GM12878 (cell line): ENCODE measurements around the gene GOT2. TPM values are rescaled to one million over a fixed set of nuclear protein-coding genes. Genes with fewer than 3 reads are reported as not detected.

Source experiments
- ATAC-seq: fragments of 200-7000 bp; cut with Tn5 transposase; 3 replicates; pipeline ENCODE4 v1.9.1; 2020; ENCODE audit warnings: mild to moderate bottlenecking, moderate library complexity
- BruUV-seq: library from RNA; stranded (reverse); fragments of 400-500 nt; replicated peaks from 2 replicates; lab custom pipeline; 2021; lab: Mats Ljungman, UMichigan
- CTCF ChIA-PET: fragments of 300-600 bp; sonication (Branson Sonifier 250); formaldehyde crosslinking; extraction: SDS; loops from one replicate; lab custom pipeline; 2021; ENCODE audit warnings: inconsistent platforms; lab: Yijun Ruan, JAX
- POLR2A ChIA-PET: fragments of 350-600 bp; formaldehyde crosslinking; extraction: SDS; loops from one replicate; lab custom pipeline; 2021; ENCODE audit warnings: inconsistent platforms; lab: Charles Lee
- RAD21 ChIA-PET: fragments of 300-600 bp; sonication (Branson Sonifier 250); formaldehyde crosslinking; loops from one replicate; lab custom pipeline; 2023; ENCODE audit warnings: antibody characterized with exemption; ENCODE audit not compliant: unreplicated experiment; lab: Charles Lee
- SMC1A ChIA-PET: fragments of 300-600 bp; sonication (Branson Sonifier 250); formaldehyde crosslinking; loops from one replicate; lab custom pipeline; 2023; ENCODE audit not compliant: unreplicated experiment, uncharacterized antibody; lab: Charles Lee
- DNase-seq: peaks from one replicate; pipeline ENCODE4 v3.0.0-alpha.2; 2011; ENCODE audit warnings: low read depth, low spot score
- FAIRE-seq: peaks from 3 replicates; lab custom pipeline; 2011; peaks lifted over from hg19 to GRCh38; lab: Jason Lieb, UNC
- H2AFZ ChIP-seq: 2 replicates; pipeline ENCODE4 v1.6.0; 2011; ENCODE audit warnings: low read depth, low read length, control low read depth; ENCODE audit not compliant: control insufficient read depth
- H3K27ac ChIP-seq: 2 replicates; pipeline ENCODE4 v1.5.1; 2011; ENCODE audit warnings: control low read depth; ENCODE audit not compliant: control insufficient read depth, insufficient read depth
- H3K27me3 ChIP-seq, 2 experiments: replicated peaks in 1 of 2; 2 replicates each; pipeline versions ENCODE4 v1.6.0 to v1.6.1; 2011; ENCODE audit warnings: low read length in 1 of 2; ENCODE audit not compliant: control insufficient read depth in 2 of 2, insufficient read depth in 2 of 2
- H3K36me3 ChIP-seq, 2 experiments: 2 replicates each; pipeline ENCODE4 v1.5.1; 2011; ENCODE audit warnings: low read length in 1 of 2; ENCODE audit not compliant: control insufficient read depth in 2 of 2, insufficient read depth in 2 of 2
- H3K4me1 ChIP-seq: 2 replicates; pipeline ENCODE4 v1.6.1; 2011; ENCODE audit warnings: mild to moderate bottlenecking, low read length, moderate library complexity, mixed read lengths; ENCODE audit not compliant: control insufficient read depth, insufficient read depth
- H3K4me2 ChIP-seq: 2 replicates; pipeline ENCODE4 v1.6.0; 2011; ENCODE audit warnings: control low read depth; ENCODE audit not compliant: control insufficient read depth, insufficient read depth
- H3K4me3 ChIP-seq: fragments of 200-600 bp; sonication (generic); 2 replicates; pipeline ENCODE4 v1.5.1; 2016
- H3K79me2 ChIP-seq: 2 replicates; pipeline ENCODE4 v1.6.0; 2011; ENCODE audit warnings: low read length; ENCODE audit not compliant: control insufficient read depth, insufficient read depth
- H3K9ac ChIP-seq: 2 replicates; pipeline ENCODE4 v1.8.0; 2011; ENCODE audit warnings: low read length, control low read depth, mixed read lengths; ENCODE audit not compliant: control insufficient read depth, insufficient read depth
- H3K9me3 ChIP-seq: replicated peaks from 3 replicates; pipeline ENCODE4 v1.5.1; 2011; ENCODE audit warnings: mild to moderate bottlenecking, low read length; ENCODE audit not compliant: control insufficient read depth, insufficient read depth
- H4K20me1 ChIP-seq: 2 replicates; pipeline ENCODE4 v1.6.0; 2011; ENCODE audit not compliant: control insufficient read depth, insufficient read depth
- CBFB ChIP-seq: IDR thresholded peaks from 2 replicates; pipeline ENCODE4 v1.6.1; 2016; ENCODE audit warnings: antibody characterized with exemption, low read depth
- PAX5 ChIP-seq: IDR thresholded peaks from 2 replicates; pipeline ENCODE4 v1.6.1; 2011; ENCODE audit warnings: low read depth, low read length, borderline replicate concordance
- RCOR1 ChIP-seq: conservative IDR thresholded peaks from 2 replicates; pipeline ENCODE4 v1.6.1; 2012; ENCODE audit warnings: low read depth, low read length, improper control_type of control experiment
- SREBF2 ChIP-seq: IDR thresholded peaks from 2 replicates; pipeline ENCODE4 v1.6.1; 2012; ENCODE audit warnings: mild to moderate bottlenecking, low read length
- ZNF24 ChIP-seq: fragments of 450-650 bp; IDR thresholded peaks from 2 replicates; pipeline ENCODE4 v1.6.1; 2017; ENCODE audit warnings: antibody characterized with exemption, mild to moderate bottlenecking
- WGBS: methylation state at CpG from one replicate; pipeline ENCODE4 v1.1.6; 2016; ENCODE audit warnings: low lambda C conversion rate; ENCODE audit not compliant: insufficient replicate concordance, insufficient coverage; ENCODE audit errors: missing lambda C conversion rate; 5-methylcytosine and 5-hydroxymethylcytosine counted together
- in situ Hi-C: fragments of 300-500 bp; cut with MboI; formaldehyde crosslinking; loops from 9 replicates; pipeline ENCODE4 v1.14.3; 2018; ENCODE audit warnings: mixed read lengths
- intact Hi-C: fragments of 100-400 bp; cut with micrococcal nuclease; formaldehyde crosslinking; loops from one replicate; pipeline ENCODE4 v1.14.2; 2022; ENCODE audit not compliant: unreplicated experiment
- polyA plus RNA-seq, 11 experiments: library from polyadenylated mRNA; depleted of rRNA in 4 of 11; unstranded in 6 of 11; stranded (reverse) in 5 of 11; fragments of >200 nt; fragmentation: Nextera tagmentation in 4 of 11; fragmentation: Illumina TruSeq in 1 of 11; extraction: Ambion mirVana in 4 of 11; extraction: Trizol in 1 of 11; gene quantifications; 1 replicate in 1 of 11; 2 replicates in 10 of 11; pipeline versions ENCODE4 v1.2.1 to v1.2.3, GENCODE V29; 2011 to 2016; ENCODE audit warnings: inconsistent platforms in 2 of 11, missing spikeins in 2 of 11, low read depth in 1 of 11
- total RNA-seq, 4 experiments: library from RNA; depleted of rRNA in 3 of 4; stranded (reverse); fragments of >200 nt in 3 of 4; fragmentation: Illumina TruSeq in 1 of 4; extraction: Trizol in 1 of 4; gene quantifications; 2 replicates each; pipeline versions ENCODE4 v1.2.1 to v1.2.3, GENCODE V29; 2013 to 2021
- TF ChIP-seq, protein P1 (sequence below): IDR thresholded peaks from 2 replicates; pipeline ENCODE4 v1.6.1; 2011; ENCODE audit warnings: mild to moderate bottlenecking, low read depth, low read length, moderate library complexity; ENCODE audit not compliant: insufficient replicate concordance

GOT2 gene
- total and polyA plus RNA-seq, 10 of the 15 experiments (the other 5 are each of a cell fraction or from before 2014, with no cell fraction given) = 41.7 to 235 (median 83.7) TPM

DNA sequence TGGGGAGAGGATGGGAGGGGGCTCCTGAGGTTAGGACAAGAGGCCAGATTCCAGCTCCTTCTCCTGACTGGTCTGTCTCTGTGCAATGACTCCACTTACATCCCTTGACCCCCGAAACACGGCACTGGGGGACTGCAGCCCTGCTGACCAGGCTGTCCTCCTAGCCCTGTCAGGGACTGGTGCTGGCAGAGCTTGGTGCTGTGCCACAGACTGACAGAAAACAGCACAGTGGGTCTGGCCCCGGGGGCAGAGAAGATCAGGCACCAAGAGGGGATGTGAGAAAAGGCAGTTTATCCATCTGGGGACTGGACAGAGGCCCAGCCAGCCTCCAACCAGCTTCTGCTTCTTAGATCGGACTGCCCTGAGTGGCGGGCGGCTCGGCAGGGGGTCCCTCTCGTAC, 68.9 kb downstream of the GOT2 start:
- intact Hi-C loops = no loop called here
- FAIRE-seq = no peak
- no peaks in the 10 kb centered on the region for H3K4me1 ChIP-seq
- H3K27ac ChIP-seq = no peak overlapping the region
- H2AFZ ChIP-seq = no peak overlapping the region
- CTCF ChIA-PET = interaction anchor here (0.7 to 0.8 kb wide), 2 partner anchors 35 to 153 kb away, joined by 3 read pairs; no protein-coding TSS in a partner anchor
- TF ChIP-seq CBFB = no peak
- no peak for TF ChIP-seq ZNF24
- no peak for TF ChIP-seq PAX5
- TF ChIP-seq, protein P1, sequence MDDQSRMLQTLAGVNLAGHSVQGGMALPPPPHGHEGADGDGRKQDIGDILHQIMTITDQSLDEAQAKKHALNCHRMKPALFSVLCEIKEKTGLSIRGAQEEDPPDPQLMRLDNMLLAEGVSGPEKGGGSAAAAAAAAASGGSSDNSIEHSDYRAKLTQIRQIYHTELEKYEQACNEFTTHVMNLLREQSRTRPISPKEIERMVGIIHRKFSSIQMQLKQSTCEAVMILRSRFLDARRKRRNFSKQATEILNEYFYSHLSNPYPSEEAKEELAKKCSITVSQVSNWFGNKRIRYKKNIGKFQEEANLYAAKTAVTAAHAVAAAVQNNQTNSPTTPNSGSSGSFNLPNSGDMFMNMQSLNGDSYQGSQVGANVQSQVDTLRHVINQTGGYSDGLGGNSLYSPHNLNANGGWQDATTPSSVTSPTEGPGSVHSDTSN = no peak
- no peak for TF ChIP-seq RCOR1
- no peak for TF ChIP-seq SREBF2
- TF ChIP-seq, all 136 proteins: peak for 0
- Histone ChIP-seq H4K20me1 (no peaks in the 10 kb centered on the region), H3K9me3 (no peaks in the 10 kb centered on the region), H3K36me3 (no peaks in the 10 kb centered on the region), H3K4me3 (no peak overlapping the region), H3K4me2 (no peak overlapping the region), H3K27me3 (no peaks in the 10 kb centered on the region), H3K79me2 (no peaks in the 10 kb centered on the region), H3K9ac (no peak overlapping the region)
- RAD21 ChIA-PET = no interaction called here
- no TSS peak for BruUV-seq
- DNase-seq (no peak), ATAC-seq (no peak)
- SMC1A ChIA-PET = no interaction called here
- WGBS = 66% methylated on average over 8 of the region's 8 CpGs
- POLR2A ChIA-PET = no interaction called here
- in situ Hi-C loops = loop anchor here (25.0 kb wide), 1 partner anchor 328 kb away; no protein-coding TSS in a partner anchor
